Fibroblast of the aortic adventitia (primary cell): ENCODE measurements around the gene AFF2. TPM values are rescaled to one million over a fixed set of nuclear protein-coding genes. Genes with fewer than 3 reads are reported as not detected.

Experiments
- DNase-seq: peaks from one replicate; pipeline ENCODE4 v3.0.0-alpha.2; 2010; ENCODE audit warnings: low read depth
- H3K4me3 ChIP-seq: 2 replicates; pipeline ENCODE4 v1.5.1; 2011; ENCODE audit warnings: low read depth, mild to moderate bottlenecking, control low read depth, low read length, moderate library complexity
- CTCF ChIP-seq: IDR thresholded peaks from 2 replicates; pipeline ENCODE4 v1.5.1; 2011; ENCODE audit warnings: mild to moderate bottlenecking, low read length, control low read depth, inconsistent platforms; ENCODE audit not compliant: insufficient read depth
- total RNA-seq: library from RNA; depleted of rRNA; stranded (reverse); fragments of >200 nt; gene quantifications from 2 replicates; pipeline ENCODE4 v1.2.3, GENCODE V29; 2012; ENCODE audit warnings: low replicate concordance

AFF2 gene
- total RNA-seq, 1 donor = 6.6 TPM

GRCh38 chrX:148872161-148872535, 371.7 kb downstream of the AFF2 start:
- no peak overlapping the region for H3K4me3 ChIP-seq
- no peak for TF ChIP-seq CTCF
- no peak for DNase-seq

GRCh38 chrX:148872881-148873280, 372.5 kb downstream of the AFF2 start:
- DNase-seq = no peak
- no peak for TF ChIP-seq CTCF
- H3K4me3 ChIP-seq = no peak overlapping the region

GRCh38 chrX:148874636-148875246, 374.3 kb downstream of the AFF2 start:
- no peak for TF ChIP-seq CTCF
- DNase-seq = peak; percentile 42
- no peak overlapping the region for H3K4me3 ChIP-seq

DNA sequence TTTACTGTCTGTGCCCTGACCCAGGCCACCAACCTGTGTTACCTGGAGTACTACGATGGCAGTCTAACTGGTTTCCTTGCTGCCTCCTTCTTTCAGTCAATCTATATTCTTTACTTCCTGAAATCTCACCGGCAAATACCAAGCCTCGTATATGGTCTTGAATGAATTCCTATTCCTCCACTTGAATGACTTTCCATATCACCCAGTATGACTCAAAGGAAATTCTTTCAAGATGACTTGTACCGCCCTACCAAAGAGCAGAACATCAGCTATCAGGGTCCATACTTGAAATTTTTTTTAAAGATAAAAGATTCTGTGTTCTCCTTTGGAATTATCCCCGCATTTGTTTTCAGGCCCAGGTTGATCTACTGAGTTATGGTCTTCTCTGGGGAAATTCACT, 378.0 kb downstream of the AFF2 start:
- DNase-seq = peak; percentile 73
- no peak for TF ChIP-seq CTCF

DNA sequence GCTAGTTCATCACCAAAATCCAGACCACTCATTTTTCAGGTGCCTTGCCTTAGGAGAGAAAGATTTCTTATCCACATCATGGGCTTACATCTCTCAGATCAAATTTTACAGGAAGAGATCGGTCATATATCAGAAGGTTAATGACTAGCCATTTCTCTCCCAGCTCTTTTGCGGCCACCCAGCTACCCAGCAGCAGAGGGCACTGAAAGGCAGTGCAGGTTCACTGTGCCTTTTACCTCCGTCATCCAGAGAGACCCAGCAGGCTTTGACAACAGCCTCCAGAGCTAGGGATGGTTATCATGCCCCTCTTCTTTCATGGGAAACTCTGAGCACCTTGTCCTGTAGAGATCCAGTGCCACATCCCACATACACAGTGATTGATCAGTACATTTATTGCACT, 384.8 kb downstream of the AFF2 start:
- no peak for DNase-seq
- H3K4me3 ChIP-seq = no peak overlapping the region
- no peak for TF ChIP-seq CTCF

More for the DNA sequence above, 378.0 kb downstream of the AFF2 start:
- H3K4me3 ChIP-seq = no peak overlapping the region

GRCh38 chrX:148893395-148893794, 393.0 kb downstream of the AFF2 start:
- no peak overlapping the region for H3K4me3 ChIP-seq
- no peak for TF ChIP-seq CTCF
- no peak for DNase-seq

- no peak for TF ChIP-seq CTCF
- DNase-seq = no peak
- no peak overlapping the region for H3K4me3 ChIP-seq
Measured at GRCh38 chrX:148902581-148902980, 402.2 kb downstream of the AFF2 start.
